Left renal cortex interstitium (tissue), 4 donors: ENCODE results near the gene CHDH. TPM values are rescaled to one million over a fixed set of nuclear protein-coding genes. Genes with fewer than 3 reads are reported as not detected.

Experiments
- DNase-seq, 4 donors: peaks; one replicate each; pipeline ENCODE4 v3.0.0-alpha.2; 2013; ENCODE audit warnings: low read depth in 4 of 4, low spot score in 2 of 4, missing footprints in 1 of 4
- polyA plus RNA-seq, 4 donors: library from polyadenylated mRNA; unstranded; fragments of 120-200 nt; gene quantifications; one replicate each; pipeline ENCODE4 v1.2.1, GENCODE V29; 2013; ENCODE audit not compliant: insufficient read length in 4 of 4

Gene CHDH
- polyA plus RNA-seq, 4 donors, result 7.2 to 10.7 (median 9.4) TPM

- DNase-seq, result no peak
Measured at GRCh38 chr3:53768478-53769459, 77.5 kb downstream of the CHDH start.

- DNase-seq, result no peak
Measured at GRCh38 chr3:53766706-53767105, 79.5 kb downstream of the CHDH start.

- DNase-seq, result no peak
Measured at GRCh38 chr3:53765753-53766152, 80.5 kb downstream of the CHDH start.

- DNase-seq, result no peak
Measured at GRCh38 chr3:53764026-53764775, 82.0 kb downstream of the CHDH start.

- DNase-seq, result no peak
Measured at GRCh38 chr3:53763353-53763752, 82.9 kb downstream of the CHDH start.

Other genes with a start within 250 kb of the CHDH start
- 10 to 100 TPM; 12.0 to 18.3 (median 15.2) TPM for gene IL17RB, start 149 bp upstream of the CHDH start, polyA plus RNA-seq
- gene ACTR8, start 35.7 kb upstream of the CHDH start, polyA plus RNA-seq, result 10 to 100 TPM; 31.6 to 53.9 (median 43.4) TPM
- gene SELENOK, start 45.4 kb upstream of the CHDH start, polyA plus RNA-seq, result 10 to 100 TPM; 74.4 to 97.3 (median 80.7) TPM